Ramos (cell line): ENCODE measurements around the gene CTTNBP2.

Experiments used
- in situ Hi-C: fragments of 300-500 bp; cut with MboI; formaldehyde crosslinking; loops from one replicate; pipeline ENCODE4 v1.14.3; 2022; ENCODE audit warnings: low sequenced_read_pairs; ENCODE audit not compliant: unreplicated experiment

CTTNBP2 gene

DNA sequence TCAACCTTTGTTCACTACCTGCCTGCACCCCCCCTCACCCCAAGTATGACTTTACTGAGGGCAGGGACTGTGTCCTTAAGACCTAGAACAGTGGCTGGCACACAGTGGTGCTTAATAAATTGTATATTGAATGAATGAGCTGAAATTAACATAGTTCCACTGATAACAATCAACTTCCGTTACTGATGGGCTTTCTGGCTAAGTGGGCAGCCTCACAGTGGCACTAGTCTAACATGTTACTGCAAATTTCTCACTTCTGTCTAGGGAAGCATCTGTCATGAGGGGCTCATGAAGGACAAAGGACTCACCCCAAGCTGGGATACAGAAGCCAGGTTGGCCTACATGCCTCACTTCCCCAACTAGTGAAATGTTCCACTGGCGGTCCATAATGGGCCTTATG is 79.3 kb downstream of the CTTNBP2 start:
- in situ Hi-C loops = no loop called here

GRCh38 chr7:117793521-117793920 is 79.7 kb downstream of the CTTNBP2 start:
- in situ Hi-C loops = no loop called here

GRCh38 chr7:117791877-117792780 is 81.1 kb downstream of the CTTNBP2 start:
- in situ Hi-C loops = no loop called here

- in situ Hi-C loops = no loop called here
Observed at GRCh38 chr7:117790731-117791130, 82.5 kb downstream of the CTTNBP2 start.

DNA sequence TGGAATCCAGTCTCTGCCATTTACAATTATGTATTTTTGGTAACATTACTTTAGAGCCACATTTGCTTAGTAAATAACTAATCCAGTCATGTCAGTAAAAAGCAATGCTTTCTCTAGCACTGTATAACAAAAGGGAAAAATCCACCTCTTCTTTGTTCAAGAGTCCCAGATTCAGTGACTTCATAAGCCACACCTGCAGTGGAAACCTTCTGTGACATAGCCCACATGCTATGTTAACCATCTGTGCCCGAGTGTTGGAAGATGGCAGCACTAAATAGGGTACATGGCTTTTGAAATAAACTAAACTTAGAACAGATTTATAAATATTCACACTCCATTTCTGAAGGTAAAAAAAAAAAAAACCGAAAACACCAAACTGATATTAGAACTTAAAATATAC is 83.0 kb downstream of the CTTNBP2 start:
- in situ Hi-C loops = no loop called here

- in situ Hi-C loops = no loop called here
Observed at GRCh38 chr7:117785431-117785830, 87.8 kb downstream of the CTTNBP2 start.

GRCh38 chr7:117784315-117784714 is 88.9 kb downstream of the CTTNBP2 start:
- in situ Hi-C loops = no loop called here

- in situ Hi-C loops = no loop called here
Observed at GRCh38 chr7:117782761-117783160, 90.5 kb downstream of the CTTNBP2 start.

- in situ Hi-C loops = no loop called here
Observed at GRCh38 chr7:117781707-117782106, 91.5 kb downstream of the CTTNBP2 start.

- in situ Hi-C loops = no loop called here
Observed at GRCh38 chr7:117780832-117781231, 92.4 kb downstream of the CTTNBP2 start.

- in situ Hi-C loops = no loop called here
Observed at GRCh38 chr7:117777335-117778142, 95.7 kb downstream of the CTTNBP2 start.

GRCh38 chr7:117776224-117776623 is 97.0 kb downstream of the CTTNBP2 start:
- in situ Hi-C loops = no loop called here

- in situ Hi-C loops = no loop called here
Observed at GRCh38 chr7:117775801-117776200, 97.4 kb downstream of the CTTNBP2 start.

- in situ Hi-C loops = no loop called here
Observed at GRCh38 chr7:117774943-117775342, 98.3 kb downstream of the CTTNBP2 start.

- in situ Hi-C loops = no loop called here
Observed at GRCh38 chr7:117772421-117772820, 100.8 kb downstream of the CTTNBP2 start.

DNA sequence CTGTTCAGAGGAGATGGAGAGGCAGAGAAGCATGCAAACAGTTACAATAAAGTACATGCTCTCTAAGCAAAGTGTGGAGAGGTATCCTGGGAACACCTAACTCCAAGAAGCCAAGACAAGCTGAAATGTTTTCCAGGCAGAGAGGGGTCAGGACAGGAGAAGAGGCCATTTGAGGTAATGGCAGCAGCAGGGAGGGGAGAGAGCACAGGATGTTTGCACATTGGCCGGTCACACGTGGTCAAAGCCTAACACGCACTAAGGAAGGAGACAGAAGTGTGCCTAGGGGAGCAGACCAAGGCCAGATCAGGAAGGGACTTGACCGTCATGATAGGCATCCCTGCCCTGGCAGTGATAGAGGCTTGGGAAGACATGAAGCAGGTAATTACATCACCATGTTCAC is 101.5 kb downstream of the CTTNBP2 start:
- in situ Hi-C loops = no loop called here

DNA sequence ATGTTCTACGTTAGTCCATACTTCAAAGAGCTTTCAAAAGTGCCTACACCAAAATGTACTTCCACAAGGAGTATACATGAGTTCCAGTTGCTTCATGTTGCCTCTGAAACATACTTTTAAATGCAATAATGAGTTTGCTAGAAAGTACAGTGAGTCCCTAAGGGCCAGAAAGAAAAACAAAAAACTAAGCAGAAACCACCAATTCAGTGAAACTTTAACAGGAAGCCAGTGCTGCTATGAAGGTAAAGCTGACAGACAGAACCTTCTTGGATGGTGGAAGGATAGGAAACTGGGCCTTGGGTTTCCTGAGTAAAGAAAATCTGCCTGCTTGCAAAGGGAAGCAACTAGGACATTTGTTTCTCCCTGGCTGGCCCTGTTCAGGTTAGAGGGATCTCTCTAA is 104.2 kb downstream of the CTTNBP2 start:
- in situ Hi-C loops = no loop called here

- in situ Hi-C loops = no loop called here
Observed at GRCh38 chr7:117767951-117768350, 105.3 kb downstream of the CTTNBP2 start.

DNA sequence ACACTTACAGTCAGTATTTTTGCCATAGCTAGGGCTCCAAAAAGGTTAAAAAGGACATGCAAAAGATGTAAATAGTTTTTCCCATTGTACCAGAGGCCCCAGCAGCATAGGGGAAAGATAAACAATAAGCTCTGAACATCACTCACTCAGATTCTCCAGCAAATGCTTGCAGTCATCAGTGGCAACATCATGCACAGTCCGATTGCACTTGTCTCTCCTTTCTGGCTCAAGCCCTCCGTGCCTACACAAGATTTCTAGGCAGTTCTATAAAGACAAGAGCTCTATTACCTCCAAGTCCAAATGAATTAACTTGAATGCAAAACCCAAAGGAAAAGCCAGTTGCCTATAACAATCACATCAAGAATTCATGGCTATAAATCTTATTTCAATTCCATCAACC is 106.3 kb downstream of the CTTNBP2 start:
- in situ Hi-C loops = no loop called here

GRCh38 chr7:117764031-117764430 is 109.2 kb downstream of the CTTNBP2 start:
- in situ Hi-C loops = no loop called here

GRCh38 chr7:117762055-117762454 is 111.2 kb downstream of the CTTNBP2 start:
- in situ Hi-C loops = no loop called here
